ENCODE measurements around the gene INTS4. TPM values are rescaled to one million over a fixed set of nuclear protein-coding genes. Genes with fewer than 3 reads are reported as not detected.

The INTS4 gene
- total RNA-seq, 1 donor from 2014 or later: 35.9 TPM

DNA sequence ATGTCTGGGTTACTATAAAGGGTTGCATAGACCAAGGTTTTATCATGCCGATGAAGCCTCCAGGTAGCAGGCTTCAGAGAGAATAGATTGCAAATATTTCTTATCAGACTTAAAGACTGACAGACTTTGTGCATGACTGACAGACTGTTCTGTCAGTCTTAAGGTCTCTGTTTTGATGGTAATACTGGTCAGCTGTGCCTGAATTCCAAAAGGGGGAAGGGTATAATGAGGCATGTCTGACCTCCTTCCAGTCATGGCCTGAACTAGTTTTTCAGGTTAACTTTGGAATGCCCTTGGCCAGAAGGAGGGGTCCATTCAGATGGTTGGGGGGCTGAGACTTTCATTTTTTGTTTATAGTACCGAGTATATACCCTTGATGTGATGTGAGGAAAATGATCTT lies 33.3 kb upstream of the INTS4 start:
- peaks cover 8% of the 10 kb centered on the region for H3K4me1 ChIP-seq
- DNase-seq: no peak

GRCh38 chr11:78025378-78025777 lies 30.9 kb upstream of the INTS4 start:
- no peak overlapping the region for H3K4me3 ChIP-seq
- no peaks in the 10 kb centered on the region for H3K9me3 ChIP-seq
- no peaks in the 10 kb centered on the region for H3K27me3 ChIP-seq
- H3K4me1 ChIP-seq: peaks cover 4% of the 10 kb centered on the region
- intact Hi-C loops (cut with DNase I): no loop called here
- DNase-seq (no peak), ATAC-seq (no peak)
- TF ChIP-seq, protein P1, sequence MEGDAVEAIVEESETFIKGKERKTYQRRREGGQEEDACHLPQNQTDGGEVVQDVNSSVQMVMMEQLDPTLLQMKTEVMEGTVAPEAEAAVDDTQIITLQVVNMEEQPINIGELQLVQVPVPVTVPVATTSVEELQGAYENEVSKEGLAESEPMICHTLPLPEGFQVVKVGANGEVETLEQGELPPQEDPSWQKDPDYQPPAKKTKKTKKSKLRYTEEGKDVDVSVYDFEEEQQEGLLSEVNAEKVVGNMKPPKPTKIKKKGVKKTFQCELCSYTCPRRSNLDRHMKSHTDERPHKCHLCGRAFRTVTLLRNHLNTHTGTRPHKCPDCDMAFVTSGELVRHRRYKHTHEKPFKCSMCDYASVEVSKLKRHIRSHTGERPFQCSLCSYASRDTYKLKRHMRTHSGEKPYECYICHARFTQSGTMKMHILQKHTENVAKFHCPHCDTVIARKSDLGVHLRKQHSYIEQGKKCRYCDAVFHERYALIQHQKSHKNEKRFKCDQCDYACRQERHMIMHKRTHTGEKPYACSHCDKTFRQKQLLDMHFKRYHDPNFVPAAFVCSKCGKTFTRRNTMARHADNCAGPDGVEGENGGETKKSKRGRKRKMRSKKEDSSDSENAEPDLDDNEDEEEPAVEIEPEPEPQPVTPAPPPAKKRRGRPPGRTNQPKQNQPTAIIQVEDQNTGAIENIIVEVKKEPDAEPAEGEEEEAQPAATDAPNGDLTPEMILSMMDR (IDR thresholded peaks at IDR 0.05): no peak
- H3K36me3 ChIP-seq: no peaks in the 10 kb centered on the region
- H3K27ac ChIP-seq: no peak overlapping the region

More for the DNA sequence above, 33.3 kb upstream of the INTS4 start:
- Histone ChIP-seq H3K36me3 (no peaks in the 10 kb centered on the region), H3K27ac (no peak overlapping the region), H3K9me3 (no peaks in the 10 kb centered on the region), H3K4me3 (no peak overlapping the region), H3K27me3 (no peaks in the 10 kb centered on the region)
- ATAC-seq: no peak
- intact Hi-C loops (cut with DNase I): no loop called here
- TF ChIP-seq, protein P1 (IDR thresholded peaks at IDR 0.05): no peak

- Histone ChIP-seq H3K4me1 (no peaks in the 10 kb centered on the region), H3K36me3 (no peaks in the 10 kb centered on the region), H3K9me3 (no peaks in the 10 kb centered on the region), H3K27me3 (no peaks in the 10 kb centered on the region), H3K4me3 (peak overlapping the region; percentile 58), H3K27ac (peak overlapping the region; percentile 72)
- TF ChIP-seq, protein P1 (IDR thresholded peaks at IDR 0.05): no peak
- no peak for DNase-seq
- ATAC-seq: no peak
- intact Hi-C loops (cut with DNase I): no loop called here
Observed at GRCh38 chr11:78023426-78023825, 29.0 kb upstream of the INTS4 start.

DNA sequence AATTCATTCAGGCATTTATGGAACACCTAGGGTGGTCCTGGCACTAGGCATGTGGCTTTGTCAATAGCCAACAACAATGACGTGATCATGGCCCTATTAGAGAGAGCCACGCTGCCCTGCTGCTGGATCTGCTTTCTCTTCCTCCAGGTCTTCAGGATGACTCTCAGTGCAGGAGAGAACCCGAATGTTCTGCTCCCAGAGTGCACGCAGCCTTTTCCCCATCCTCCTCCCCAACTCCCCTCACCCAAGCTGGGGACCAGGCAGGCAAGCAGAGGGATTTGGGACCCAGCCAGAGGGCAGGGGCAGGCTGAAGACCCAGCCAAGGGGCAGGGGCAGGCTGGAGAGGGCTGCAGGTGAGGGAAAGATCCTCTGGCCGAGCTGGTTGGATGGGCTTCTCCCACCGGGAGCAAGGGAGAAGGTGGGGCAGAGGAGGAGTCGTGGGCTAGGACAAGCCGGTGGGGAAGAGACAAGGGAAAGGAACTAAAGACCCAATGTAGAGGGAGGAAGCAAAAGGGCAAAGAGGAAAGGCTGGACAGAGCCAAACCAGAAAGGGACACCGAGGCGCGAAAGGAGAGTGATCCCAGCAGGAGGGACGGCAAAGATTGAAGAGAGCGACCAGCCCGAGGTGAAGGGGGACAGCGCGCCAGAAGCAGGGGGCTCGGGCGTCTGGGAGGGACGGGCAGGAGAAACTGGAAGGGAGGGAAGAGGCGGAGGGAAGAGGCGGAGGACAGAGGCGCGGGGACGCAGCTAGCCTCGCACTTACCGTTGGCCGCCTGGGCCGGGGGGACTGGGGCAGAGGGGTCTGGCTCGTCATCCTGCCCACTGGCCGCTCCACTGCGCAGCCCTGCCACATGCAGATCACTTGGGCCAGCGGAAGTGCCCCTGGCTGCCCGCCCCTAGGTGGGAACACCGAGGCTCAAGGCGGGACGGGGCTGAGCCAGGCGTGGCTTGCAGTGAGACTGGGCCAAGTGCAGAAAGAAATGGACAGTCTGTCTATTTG lies 28.2 kb upstream of the INTS4 start, which contains the start of gene KCTD14:
Gene KCTD14, minus strand, starts transcription at position 880 of the 1,000 bp plus-strand sequence. Its CDS starts 27 bp downstream, at position 853.
- Histone ChIP-seq H3K4me1 (no peaks in the 10 kb centered on the region), H3K4me3 (peak within 1 kb of the TSS; percentile 58), H3K36me3 (no peaks in the 10 kb centered on the region), H3K27me3 (no peaks in the 10 kb centered on the region), H3K9me3 (no peaks in the 10 kb centered on the region), H3K27ac (peak within 1 kb of the TSS; percentile 72)
- TF ChIP-seq, protein P1 (IDR thresholded peaks at IDR 0.05): no peak
- peak; percentile 93 for ATAC-seq
- peak; percentile 84 for DNase-seq
- intact Hi-C loops (cut with DNase I): no loop called here

- Histone ChIP-seq H3K4me1 (no peaks in the 10 kb centered on the region), H3K4me3 (peak overlapping the region; percentile 58), H3K27ac (peak overlapping the region; percentile 11), H3K9me3 (no peaks in the 10 kb centered on the region), H3K36me3 (no peaks in the 10 kb centered on the region), H3K27me3 (no peaks in the 10 kb centered on the region)
- DNase-seq (no peak), ATAC-seq (no peak)
- intact Hi-C loops (cut with DNase I): no loop called here
- TF ChIP-seq, protein P1 (IDR thresholded peaks at IDR 0.05): no peak
Observed at GRCh38 chr11:78021611-78022010, 27.1 kb upstream of the INTS4 start.
